ENCODE results near the gene DLG5.

Gene DLG5

DNA sequence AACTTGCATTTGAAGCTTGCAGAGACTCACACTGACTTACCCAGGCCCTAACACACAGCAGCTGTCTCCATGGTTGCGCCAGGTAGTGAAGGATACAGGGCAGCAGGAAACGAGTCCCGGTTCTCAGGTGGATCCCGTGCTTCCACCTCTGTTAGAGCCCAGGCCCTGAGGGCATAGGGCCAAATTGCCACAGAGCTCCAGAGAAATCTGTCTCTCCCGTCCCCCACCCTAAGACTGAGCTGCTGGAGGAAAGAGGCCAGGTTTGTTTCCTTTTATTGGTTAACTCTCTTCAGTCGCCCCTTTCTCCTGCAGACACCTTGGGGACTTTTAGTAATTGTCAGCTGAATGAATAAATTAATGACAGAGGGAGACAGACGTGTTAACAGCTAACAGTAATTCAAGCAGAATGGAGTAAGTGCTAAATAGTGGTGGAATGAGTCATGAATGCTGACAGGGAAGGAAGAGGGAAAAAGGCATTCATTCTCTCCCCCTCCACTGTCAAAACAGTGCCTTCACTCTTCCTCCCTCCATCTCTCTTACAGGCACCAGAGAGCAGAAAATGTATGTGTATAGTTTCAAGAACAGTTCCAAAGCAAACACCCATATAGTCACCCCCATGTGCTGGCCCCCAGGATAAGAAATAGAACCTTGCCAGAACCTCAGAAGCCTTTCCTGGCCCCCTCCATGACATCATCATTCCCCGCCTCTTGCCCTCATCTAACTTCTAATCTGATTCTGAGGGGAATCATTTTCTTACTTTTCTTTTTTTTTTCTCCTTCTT lies 16.8 kb upstream of the DLG5 start:
- no peak for DNase-seq

DNA sequence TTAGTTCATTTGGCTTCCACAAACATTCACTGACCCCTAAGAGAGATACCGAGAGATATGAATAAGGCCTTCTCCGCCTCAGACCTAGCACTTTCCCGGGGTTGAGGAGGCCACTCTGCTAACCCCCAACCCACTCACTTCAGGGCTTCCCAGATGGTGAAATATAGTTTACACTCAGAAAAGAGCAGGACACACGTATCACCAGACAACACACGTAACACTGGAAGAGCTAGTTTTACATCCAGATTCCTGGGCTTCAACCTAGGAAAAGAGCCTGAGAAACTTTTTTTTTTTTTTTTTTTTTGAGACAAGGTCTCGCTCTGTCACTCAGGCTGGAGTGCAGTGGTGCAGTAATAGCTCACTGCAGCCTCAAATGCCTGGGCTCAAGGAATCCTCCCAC lies 15.2 kb upstream of the DLG5 start:
- no peak for DNase-seq

DNA sequence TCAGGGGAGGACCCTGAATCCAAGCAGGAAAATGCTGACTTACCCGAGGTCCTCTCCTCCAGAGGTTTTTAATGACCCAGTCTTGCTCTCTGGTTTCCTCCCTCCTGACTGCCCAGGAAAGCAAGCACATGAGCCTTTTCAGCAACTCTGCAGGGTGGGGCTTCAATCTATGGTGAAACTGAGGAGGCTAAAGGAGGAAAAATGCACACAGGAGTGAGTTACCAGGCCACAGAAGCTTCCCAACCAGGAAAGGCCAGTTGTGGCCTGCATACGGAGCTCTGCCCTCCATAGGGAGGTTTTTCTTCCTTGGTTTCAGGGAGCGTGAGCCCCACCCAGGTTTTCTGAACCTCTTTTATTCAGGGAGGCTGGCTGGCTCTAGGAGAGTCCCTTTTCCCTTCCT lies 14.1 kb upstream of the DLG5 start:
- no peak for DNase-seq

DNA sequence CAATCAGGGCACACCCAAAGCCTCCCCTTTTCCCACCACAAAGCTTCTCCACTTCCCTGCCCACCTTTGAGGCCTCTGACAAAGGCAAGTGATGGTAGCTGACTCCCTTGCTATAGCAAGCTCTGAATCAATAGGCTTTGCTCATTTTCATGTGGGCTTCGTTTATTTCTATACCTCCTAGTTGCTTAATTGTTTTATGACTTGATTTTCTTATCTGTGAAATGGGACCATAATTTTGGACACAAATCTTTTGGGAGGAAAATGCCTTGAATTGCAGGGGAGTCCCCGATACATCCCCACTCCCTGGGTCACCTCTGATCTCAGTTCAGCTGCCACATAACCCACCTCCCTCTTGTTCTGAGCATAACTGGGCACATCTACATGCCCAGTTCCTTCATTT lies 13.7 kb upstream of the DLG5 start:
- no peak for DNase-seq

DNA sequence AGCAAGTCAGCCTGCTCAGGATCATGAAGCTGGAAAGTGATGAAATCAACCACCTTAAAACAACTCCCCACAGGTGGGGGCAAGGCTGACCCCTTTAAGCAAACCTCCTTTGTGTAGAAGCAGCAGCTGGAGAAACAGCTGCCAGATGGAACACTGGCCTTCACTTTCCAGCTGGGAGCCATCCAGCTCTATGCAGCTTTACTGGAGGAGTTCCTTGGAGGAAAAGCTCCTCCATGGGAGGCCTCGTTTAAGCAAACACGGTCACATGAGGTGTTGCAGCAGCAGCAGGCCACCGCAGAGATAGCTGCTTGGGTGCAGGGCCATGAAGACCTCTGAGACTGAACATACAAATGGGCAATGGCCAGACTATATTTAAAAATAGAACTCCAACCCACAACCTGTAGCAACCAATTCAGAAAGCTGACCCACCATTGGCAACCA lies 13.0 kb upstream of the DLG5 start:
- DNase-seq, result no peak

DNA sequence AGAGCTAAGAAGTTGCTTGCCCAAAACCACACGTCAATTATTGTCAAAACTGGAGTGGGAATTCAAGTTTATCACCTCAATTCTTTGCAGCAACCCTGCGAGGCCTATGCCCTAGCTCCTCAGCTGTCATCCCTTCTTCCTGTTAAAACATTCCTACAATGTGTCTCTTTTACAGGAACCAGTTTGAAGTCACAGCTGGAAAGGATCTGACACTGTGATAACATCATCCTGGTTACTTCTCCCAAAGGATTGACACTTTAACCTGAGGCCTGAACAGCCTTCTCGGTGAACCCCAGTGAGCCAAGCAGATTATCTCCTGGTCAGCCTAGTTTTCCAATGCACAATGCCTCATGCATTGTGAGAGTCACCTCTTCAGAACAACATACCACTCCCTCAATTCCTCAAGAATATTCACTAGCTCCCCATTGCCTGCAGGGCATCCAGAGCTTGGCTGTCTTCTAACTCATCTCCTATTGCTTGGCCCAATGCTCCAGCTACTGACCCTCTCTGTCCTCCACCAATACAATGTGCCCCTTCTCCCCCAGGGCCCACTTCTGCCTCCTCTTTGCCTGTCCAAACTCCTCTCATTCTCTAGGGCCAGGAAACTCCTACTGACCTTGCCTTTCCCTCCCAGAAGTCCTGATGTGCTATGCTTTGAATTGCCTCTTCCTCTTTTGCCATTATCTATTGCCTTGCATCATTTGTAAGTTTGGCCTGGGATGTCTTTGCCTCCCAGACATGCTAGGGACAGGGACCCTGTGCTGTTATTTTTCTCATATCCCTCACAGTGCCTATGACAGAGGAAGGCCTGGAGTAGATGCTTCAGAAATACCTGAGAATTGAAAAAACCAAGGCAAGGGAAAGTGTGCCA lies 10.4 kb upstream of the DLG5 start:
- no peak for DNase-seq

DNA sequence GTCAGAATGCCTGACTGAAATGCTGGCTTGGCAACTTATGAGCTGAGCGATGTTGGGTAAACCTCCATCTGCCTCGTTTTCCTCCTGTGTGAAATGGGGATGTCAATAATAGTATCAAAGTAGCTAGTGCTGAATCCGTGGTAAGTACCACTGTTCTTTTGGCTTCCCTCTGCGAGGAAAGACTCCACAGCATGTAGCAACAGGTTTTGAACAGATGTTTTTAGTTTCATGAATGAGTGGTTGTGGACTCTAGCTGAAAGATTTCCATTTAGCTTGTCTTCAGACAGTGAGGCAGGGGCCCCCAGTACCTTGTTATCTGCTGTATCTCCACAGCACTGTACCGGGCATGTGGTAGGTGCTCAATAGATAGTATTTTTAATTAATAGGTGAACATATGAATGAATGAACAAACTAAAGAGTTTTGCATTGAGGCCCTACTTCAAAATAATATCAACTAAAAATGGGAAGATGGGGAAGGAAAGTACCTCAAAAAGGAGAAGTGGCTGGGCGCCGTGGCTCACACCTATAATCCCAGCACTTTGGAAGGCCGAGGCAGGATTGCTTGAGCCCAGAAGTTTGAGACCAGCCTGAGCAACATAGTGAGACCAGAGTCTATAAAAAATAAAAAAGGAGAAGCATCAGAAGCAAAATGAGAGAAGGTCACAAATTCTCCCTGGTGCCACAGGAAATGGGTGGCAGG lies 5.6 kb upstream of the DLG5 start:
- no peak for DNase-seq

DNA sequence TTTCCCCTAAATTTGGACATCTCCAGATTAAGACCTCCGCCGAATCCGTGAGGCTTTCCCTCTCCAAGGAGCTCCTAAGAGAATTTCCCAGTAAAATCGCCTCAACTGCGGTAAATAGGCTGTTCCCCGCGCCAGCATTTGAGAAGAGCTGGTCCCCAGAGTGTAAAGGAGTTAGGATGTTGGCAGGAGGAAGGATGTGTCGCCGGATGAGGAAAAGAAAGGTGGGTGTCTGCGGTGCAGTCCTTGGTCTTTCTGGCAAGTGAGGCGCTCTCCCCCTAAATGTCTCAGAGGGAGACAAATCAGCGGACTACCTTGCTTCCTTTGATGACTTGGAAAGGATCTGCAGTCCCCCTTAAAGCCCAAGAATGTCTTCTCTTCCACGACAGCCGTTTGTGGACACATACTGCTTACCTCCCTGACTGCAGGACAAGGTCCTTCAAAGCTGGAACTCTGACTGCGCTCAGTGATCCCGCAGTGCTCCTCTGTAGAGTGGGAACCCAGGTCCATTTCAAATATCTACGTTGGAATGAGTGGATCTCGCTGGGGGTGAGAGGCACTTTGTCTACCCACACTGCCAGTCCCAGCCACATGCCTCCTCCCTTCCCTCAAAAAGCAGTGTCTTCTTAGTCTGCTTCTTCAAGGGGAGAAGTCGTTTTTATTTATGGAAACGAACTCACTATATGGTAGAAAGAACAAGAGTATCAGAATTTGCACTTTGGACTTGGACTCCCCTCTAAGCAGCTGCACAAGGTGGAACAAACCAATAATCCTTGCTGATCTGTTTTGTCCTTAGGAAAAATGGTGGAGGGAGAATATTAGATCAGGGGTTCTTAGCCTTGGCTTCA lies 1.1 kb upstream of the DLG5 start:
- DNase-seq, result no peak

DNA sequence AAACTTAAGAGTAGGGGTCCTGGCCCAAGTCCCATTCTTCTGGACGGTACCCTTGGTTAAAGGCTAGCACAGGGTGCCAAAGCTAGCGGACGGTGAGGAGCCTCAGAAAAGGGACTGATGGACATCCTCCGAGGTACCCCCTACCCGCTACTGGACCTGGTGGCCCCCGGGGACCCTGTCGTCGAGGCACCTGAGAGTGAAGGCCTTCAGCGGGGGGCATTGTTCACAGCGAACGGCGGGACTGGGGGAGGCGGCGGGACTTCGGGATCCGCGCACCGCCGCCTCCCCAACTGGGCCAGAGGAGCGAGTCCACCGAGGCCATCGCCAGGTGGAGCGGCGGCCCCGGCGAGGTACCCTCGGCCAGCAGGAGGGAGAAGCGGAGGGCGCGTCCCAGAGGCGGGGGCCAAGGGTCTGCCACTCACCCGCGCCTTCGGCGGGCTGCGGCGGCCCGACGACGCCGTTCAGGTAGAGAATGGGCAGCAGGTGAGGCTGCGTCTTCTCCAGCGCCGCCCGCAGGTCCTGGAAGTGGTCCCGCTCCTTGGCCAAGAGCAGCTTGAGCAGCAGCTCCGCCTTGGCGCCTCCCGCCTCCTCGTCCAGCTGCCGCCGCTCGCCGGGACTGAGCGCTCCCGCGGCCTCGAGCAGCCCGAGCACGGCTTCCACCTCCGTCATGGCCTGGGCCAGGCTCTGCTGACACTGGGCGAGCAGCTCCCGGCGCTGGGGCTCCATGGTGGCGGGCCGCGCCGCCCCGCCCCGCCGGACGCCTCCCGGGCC lies 575 bp downstream of the DLG5 start:
- DNase-seq, result peak; percentile 45

DNA sequence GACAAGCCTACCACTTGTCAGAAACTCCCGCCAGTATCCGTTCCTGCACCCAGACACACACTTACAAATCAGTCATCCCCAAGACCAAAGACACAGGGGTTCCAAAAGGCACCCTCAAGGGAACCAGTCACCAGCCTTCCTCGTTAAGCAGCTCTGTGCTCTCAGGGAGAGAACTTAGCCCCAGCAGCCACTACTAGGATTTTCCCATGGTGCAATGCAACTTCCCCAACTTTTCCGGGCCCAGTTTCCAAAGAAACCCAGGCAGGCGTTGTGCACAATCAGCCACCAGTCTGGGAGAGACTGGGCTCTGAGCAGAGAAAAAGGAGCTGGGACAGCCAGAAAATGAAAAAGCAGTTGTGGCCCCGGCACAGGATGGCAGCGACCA lies 1.2 kb downstream of the DLG5 start:
- DNase-seq, result no peak

DNA sequence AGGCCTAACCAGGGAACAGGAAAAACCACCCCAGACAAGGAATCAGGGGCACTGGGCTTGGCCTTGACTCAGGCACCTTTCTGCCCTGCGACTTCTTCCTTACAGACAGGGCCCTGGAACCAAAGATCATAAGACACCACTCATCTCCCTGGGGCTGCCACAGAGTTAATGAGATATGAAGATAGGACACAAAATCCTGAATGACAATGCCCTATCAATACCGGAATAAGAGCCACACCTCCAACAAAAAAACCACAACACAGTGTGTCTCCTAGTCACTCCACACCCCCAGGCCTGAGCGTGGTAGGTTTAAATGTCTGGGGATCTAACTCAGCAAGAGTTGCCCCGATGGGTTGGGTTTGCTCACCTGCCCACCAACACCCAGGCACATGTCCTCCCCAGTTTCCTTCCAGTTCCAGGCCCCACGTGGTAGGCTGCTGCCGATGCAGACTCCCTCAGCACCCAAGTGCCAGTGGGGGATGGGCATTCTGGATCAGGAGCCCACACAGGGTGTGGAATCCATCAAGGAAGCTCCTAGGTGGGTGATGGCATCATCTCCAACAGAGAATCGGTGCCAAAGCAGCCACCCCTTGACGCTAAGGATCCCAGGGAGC lies 3.9 kb downstream of the DLG5 start:
- no peak for DNase-seq

DNA sequence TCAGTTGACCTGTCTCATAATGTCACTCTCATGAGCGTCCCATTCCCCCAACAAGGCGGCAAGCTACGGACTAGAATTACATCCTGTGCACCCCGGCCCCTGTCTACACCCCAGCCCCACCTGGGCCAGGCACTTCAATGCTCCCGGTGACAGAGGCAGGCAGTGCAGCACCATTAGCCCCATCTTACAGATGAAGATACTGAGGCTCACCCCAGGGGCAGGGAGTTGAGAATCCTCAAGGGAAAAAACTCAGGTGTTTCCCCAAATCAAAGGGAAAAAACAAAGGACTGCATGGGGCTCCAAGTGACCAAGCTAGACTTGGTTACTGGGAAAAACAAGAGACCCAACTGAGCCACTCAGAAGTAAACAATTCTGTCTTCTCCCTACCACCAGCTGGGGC lies 4.5 kb downstream of the DLG5 start:
- DNase-seq, result no peak

DNA sequence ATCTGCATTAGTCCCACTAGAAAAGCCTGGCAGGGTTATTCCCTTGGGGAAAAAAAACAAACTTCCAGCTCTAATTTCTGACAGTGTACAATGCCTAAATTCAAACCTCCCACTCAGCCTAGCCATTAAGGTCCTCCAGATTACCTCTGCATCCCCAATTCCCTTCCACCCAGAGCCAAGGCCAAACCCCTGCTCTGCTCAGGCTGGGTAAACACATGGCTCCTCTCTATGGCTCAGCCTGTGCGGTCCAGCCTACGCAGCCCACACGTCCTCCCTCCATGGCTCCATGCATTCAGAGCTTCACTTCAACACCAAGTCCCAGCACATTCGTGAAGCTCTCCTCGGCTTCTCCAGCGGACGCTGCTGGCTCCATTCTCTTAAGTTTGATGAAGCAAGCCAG lies 5.2 kb downstream of the DLG5 start:
- no peak for DNase-seq

DNA sequence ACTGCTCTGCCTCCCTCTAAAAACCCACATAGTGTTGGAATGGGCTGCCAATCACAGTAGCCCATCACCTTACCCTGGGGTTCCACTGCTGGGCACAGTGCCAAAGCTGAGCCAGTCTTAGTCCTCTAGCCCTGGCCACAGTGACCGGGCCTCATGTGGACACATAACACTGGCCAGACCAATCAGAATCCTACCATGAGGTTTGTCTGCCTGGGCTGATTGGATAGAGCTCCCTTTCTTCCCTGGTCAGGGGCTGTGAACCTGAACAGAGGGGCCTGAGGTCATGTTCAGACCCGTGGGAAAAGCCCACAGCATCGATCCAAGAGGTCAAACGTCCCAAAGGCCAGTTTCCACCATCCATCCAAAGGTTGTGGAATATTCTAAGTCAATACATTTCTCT lies 6.1 kb downstream of the DLG5 start:
- no peak for DNase-seq

DNA sequence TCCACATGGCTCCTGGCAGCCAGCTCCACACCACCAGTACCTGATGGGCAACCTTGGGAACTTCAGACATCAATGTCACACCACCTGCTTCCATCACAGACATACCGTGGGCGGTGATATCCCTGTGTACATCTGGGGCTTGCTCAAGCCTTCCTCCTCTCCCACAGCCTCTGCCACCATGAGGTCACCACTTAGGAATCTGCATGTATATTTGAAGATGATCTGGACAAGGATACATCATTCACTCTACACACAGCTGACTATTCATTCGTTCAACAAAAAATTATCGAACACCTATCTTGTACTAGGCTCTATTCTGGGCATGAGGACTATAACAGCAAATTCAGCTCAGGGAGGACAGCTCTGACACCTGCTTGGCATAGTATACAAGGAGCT lies 6.8 kb downstream of the DLG5 start:
- no peak for DNase-seq

DNA sequence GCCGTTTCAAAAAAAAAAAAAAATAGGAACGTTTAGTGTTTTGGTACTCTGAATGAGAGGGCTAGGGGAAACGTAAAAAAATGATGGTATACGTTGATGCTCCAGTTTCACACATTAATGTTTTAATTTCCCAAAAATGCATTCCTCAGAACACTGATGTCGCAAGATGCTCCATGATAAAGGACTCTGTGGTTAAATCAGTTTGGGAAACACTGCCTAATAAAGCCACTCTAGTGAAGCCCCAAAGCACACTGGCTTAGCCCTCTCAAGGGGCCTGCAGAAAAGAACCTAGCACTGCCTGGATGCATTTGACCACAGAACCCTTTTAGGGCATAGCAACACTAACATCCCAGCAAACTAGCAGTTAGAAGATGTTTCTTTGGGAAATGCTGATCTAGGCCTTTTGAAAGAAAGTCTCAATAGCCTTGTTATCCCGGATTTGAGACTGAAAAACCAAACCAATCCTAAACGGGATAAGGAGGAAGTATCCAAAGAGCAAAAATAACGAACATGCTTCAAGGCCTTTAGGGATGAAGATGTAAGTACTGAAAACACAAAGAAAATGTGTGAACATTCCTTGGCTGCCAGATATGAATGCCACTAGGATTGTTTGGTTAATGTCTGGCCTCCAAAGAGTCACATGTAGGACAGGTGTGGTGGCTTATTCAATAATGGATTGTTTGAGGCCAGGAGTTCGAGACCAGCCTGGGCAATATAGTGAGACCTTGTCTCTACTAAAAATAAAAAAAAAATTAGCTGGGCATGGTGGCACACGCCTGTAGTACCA lies 11.0 kb downstream of the DLG5 start:
- no peak for DNase-seq

DNA sequence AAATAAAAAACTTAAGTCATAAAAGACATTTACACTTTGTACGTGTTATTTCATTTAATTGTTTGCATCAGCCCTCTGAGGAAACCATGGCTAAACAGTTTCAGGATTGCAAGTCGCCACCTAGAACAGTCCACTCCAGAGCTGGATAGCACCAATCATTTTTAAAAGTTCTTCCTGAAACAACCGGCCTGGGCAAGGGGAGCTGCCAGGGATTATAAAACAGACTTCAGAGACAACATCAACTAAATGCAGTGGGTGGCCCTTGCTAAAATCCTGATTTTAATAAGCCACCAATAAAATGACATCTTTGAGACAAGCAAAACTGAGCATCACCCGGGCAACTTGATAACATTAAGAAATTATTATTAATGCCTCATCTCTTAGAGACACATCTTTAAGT lies 13.5 kb downstream of the DLG5 start:
- no peak for DNase-seq

DNA sequence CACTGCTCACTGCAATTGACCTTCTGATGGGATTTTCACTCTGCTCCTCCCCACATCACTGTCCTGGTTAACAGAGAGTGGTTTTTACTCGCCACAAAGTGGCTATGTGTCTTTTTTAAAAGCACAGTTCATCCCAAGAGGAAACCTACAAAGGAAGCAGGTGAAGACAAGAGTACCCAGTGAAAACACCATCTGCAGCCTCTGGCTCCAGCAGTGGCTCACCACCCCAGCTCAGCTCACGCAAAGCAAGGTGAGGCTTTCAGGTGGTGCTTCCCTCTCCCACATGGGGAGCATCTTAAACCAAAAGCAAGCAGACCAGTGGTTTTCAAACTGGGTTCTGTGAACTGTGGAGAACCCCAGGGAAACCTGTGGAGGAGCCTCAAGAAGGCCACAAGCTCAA lies 14.0 kb downstream of the DLG5 start:
- DNase-seq, result no peak

DNA sequence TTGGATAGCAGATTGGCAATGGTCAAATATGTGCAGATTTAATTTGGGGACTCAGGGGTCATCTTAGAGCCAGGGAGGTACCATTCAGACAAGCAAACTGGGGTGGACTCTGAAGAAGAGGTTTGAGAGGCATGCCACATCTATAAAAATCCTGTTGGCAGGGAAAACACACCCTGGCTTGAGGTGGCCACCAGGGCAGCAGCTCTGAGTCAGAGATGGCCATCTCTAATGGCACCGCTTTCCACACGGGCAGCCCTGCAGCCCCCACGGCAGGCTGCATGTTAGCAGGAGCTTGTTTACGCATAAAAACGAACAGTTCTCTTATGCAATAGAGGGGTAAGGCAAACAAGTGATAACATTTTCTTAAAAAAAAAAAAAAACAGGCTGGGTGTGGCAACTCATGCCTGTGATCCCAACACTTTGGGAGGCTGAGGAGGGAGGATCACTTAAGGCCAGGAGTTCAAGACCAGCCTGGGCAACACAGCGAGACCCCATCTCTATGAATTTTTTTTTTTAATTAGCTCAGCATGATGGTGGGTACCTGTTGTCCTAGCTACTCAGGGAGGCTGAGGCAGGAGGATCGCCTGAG lies 14.9 kb downstream of the DLG5 start:
- no peak for DNase-seq

DNA sequence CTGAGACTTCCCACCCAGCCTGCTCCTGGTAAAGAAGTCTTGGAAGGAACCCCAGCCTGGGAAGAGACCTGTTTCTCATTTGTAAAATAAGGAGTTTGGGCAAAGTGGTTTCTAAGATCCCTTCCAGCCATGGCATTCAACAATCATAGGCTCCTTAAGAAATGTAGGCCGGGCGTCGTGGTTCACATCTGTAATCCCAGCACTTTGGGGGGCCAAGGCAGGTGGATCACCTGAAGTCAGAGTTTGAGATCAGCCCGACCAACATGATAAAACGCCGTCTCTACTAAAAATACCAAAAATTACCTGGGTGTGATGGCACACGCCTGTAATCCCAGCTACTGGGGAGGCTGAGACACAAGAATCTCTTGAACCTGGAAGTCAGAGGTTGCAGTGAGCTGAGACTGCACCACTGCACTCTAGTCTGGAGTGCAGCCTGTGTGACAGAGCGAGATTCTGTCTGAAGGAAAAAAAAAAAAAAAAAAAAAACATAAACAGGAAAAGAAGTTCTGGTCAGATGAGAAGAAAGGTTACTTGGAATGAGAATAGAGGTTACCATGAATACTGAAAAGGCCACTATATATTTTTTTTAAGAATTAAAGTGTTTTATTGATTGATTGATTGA lies 15.9 kb downstream of the DLG5 start:
- DNase-seq, result no peak

All from activated CD4-positive, alpha-beta T cell treated with anti-CD3 and anti-CD28 coated beads for 48 hours (primary cell).